Measurements from ENCODE around the gene COL9A3. TPM values are rescaled to one million over a fixed set of nuclear protein-coding genes. Genes with fewer than 3 reads are reported as not detected.

The COL9A3 gene
- total RNA-seq, 1 donor from 2014 or later = 2.1 TPM

DNA sequence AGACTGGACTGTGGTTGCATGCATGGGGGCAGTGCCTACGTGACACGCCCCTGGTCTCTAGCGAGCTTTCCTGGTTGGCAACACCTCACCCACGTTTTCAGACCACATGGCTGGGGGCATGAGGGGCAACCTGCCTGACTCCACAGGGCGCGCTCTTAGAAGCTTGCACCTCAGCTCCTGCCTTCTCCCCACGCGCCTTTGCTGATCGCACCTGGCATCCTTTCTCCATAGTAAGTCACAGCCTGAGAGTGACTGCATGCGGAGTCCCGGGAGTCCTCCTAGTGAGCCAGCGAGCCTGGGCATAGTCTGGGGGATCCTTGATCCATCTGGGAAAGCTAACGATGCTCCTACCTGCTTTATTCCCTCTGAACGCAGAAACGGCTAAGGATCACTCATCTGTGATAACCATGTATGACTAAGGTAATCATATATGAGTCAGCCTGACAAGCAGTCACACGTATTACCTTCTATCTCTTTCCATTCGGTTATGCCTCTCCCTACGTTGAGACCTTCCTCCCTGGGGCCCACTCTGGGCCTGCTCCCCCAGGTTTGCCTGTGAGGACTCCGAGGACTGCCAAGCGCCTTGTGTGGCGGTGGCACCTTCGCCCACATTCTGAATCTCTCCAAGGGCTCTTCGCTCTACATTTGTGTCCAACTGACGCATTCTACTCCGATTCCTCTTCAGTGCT lies 40.2 kb downstream of the COL9A3 start:
- TF ChIP-seq, protein P1, sequence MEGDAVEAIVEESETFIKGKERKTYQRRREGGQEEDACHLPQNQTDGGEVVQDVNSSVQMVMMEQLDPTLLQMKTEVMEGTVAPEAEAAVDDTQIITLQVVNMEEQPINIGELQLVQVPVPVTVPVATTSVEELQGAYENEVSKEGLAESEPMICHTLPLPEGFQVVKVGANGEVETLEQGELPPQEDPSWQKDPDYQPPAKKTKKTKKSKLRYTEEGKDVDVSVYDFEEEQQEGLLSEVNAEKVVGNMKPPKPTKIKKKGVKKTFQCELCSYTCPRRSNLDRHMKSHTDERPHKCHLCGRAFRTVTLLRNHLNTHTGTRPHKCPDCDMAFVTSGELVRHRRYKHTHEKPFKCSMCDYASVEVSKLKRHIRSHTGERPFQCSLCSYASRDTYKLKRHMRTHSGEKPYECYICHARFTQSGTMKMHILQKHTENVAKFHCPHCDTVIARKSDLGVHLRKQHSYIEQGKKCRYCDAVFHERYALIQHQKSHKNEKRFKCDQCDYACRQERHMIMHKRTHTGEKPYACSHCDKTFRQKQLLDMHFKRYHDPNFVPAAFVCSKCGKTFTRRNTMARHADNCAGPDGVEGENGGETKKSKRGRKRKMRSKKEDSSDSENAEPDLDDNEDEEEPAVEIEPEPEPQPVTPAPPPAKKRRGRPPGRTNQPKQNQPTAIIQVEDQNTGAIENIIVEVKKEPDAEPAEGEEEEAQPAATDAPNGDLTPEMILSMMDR (IDR thresholded peaks at IDR 0.05; ENCODE audit: borderline replicate concordance) = no peak
- H3K27ac ChIP-seq (replicated peaks) = no peak overlapping the region
- DNase-seq = no peak
- H3K4me1 ChIP-seq = peaks cover 15% of the 10 kb centered on the region
- no peak overlapping the region for H3K4me3 ChIP-seq
- peaks cover 37% of the 10 kb centered on the region for H3K36me3 ChIP-seq
- intact Hi-C loops (cut with micrococcal nuclease) = no loop called here
- no peaks in the 10 kb centered on the region for H3K27me3 ChIP-seq (ENCODE audit: low read depth)
- no peaks in the 10 kb centered on the region for H3K9me3 ChIP-seq (replicated peaks)

GRCh38 chr20:62858058-62858830 lies 41.4 kb downstream of the COL9A3 start:
- Histone ChIP-seq H3K27me3 (ENCODE audit: low read depth) (no peaks in the 10 kb centered on the region), H3K9me3 (replicated peaks) (no peaks in the 10 kb centered on the region), H3K27ac (replicated peaks) (no peak overlapping the region), H3K36me3 (peaks cover 29% of the 10 kb centered on the region), H3K4me1 (peaks cover 21% of the 10 kb centered on the region), H3K4me3 (no peak overlapping the region)
- TF ChIP-seq, protein P1 (IDR thresholded peaks at IDR 0.05; ENCODE audit: borderline replicate concordance) = no peak
- no peak for DNase-seq
- intact Hi-C loops (cut with micrococcal nuclease) = no loop called here

DNA sequence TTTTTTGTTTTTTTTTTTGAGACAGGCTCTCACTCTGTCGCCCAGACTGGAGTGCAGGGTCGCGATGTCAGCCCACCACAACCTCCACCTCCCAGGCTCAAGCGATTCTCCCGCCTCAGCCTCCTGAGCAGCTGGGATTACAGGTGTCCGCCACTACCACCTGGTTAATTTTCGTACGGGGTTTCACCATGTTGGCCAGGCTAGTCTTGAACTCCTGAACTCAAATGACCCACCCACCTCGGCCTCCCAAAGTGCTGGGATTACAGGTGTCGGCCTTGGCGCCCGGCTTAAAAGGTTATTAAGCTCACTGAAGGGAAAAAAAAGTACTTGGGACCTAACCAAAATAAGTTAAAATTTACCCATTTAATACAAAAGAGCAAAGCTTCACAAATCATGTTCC lies 42.9 kb downstream of the COL9A3 start:
- peaks cover 24% of the 10 kb centered on the region for H3K36me3 ChIP-seq
- H3K27ac ChIP-seq (replicated peaks) = no peak overlapping the region
- intact Hi-C loops (cut with micrococcal nuclease) = no loop called here
- TF ChIP-seq, protein P1 (IDR thresholded peaks at IDR 0.05; ENCODE audit: borderline replicate concordance) = no peak
- H3K4me1 ChIP-seq = peaks cover 21% of the 10 kb centered on the region
- no peak for DNase-seq
- no peaks in the 10 kb centered on the region for H3K9me3 ChIP-seq (replicated peaks)
- no peak overlapping the region for H3K4me3 ChIP-seq
- H3K27me3 ChIP-seq (ENCODE audit: low read depth) = no peaks in the 10 kb centered on the region

- Histone ChIP-seq H3K27me3 (ENCODE audit: low read depth) (no peaks in the 10 kb centered on the region), H3K27ac (replicated peaks) (no peak overlapping the region), H3K9me3 (replicated peaks) (no peaks in the 10 kb centered on the region), H3K36me3 (peaks cover 17% of the 10 kb centered on the region), H3K4me3 (peak overlapping the region; percentile 65), H3K4me1 (peaks cover 21% of the 10 kb centered on the region)
- DNase-seq = no peak
- intact Hi-C loops (cut with micrococcal nuclease) = no loop called here
- TF ChIP-seq, protein P1 (IDR thresholded peaks at IDR 0.05; ENCODE audit: borderline replicate concordance) = no peak
Observed at GRCh38 chr20:62860391-62860923, 43.6 kb downstream of the COL9A3 start.

DNA sequence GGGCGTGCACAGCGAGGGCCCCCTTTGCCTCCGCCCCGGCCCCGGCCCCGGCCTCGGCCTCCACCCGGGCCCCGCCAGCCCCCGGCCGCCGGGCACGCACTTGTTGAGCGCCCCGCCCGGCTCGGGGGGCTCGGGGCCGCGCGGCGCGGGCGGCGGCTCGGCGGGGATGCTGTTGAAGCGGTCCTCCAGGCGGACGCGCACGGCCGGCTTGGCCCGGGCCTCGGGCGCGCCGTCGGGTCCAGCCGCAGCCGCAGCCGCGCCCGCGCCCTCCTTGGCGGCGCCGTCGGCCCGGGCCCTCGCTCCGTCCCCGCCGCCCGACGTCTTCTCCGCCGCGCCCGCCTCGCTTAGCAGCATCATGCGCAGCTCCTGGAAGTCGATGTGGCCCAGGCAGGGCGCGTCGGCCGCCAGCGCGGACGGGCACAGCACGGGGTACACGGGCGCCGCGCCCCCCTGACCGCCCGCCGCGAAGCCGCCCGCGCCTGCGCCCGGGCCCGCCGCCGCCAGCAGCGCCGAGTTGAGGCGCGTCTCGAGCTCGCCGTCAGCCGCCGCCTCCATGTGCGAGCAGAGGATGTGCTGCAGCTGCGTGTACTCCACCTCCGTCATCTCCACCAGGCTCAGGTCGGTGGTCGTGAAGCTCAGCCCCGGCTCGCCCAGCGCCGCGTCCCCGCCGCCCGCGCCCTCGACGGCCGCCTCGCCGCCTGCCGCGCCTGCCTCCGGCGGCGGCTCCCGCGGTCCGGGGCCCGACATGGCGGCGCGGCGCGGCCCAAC lies 44.3 kb downstream of the COL9A3 start:
- DNase-seq = no peak
- intact Hi-C loops (cut with micrococcal nuclease) = no loop called here
- Histone ChIP-seq H3K9me3 (replicated peaks) (no peaks in the 10 kb centered on the region), H3K4me1 (peaks cover 21% of the 10 kb centered on the region), H3K27me3 (ENCODE audit: low read depth) (no peaks in the 10 kb centered on the region), H3K36me3 (peaks cover 12% of the 10 kb centered on the region), H3K27ac (replicated peaks) (peak overlapping the region; percentile 27), H3K4me3 (peak overlapping the region; percentile 65)
- TF ChIP-seq, protein P1 (IDR thresholded peaks at IDR 0.05; ENCODE audit: borderline replicate concordance) = no peak

All from left ventricle myocardium inferior (tissue), 1 donor.